AG04449 (cell line): ENCODE results near the gene DGKD.

Experiments used
- CTCF ChIA-PET: fragments of 350-600 bp; formaldehyde crosslinking; extraction: SDS; loops from one replicate; lab custom pipeline; 2021; ENCODE audit warnings: antibody characterized with exemption; lab: Yijun Ruan, JAX
- POLR2A ChIA-PET: fragments of 400-600, 350-600 bp; formaldehyde crosslinking; extraction: SDS; loops from one replicate; lab custom pipeline; 2020; ENCODE audit warnings: antibody characterized with exemption, inconsistent platforms; lab: Yijun Ruan, JAX
- DNase-seq: peaks from one replicate; pipeline ENCODE4 v3.0.0-alpha.2; 2010; ENCODE audit warnings: low read depth, low spot score
- H3K4me3 ChIP-seq: 2 replicates; pipeline ENCODE4 v1.5.1; 2011; ENCODE audit warnings: low read depth, mild to moderate bottlenecking, control low read depth, low read length
- CTCF ChIP-seq: IDR thresholded peaks from one replicate; pipeline ENCODE4 v1.5.1; 2011; ENCODE audit warnings: mild to moderate bottlenecking, moderate library complexity, low read length, control low read depth, inconsistent platforms; ENCODE audit not compliant: insufficient read depth; ENCODE audit errors: missing control alignments

DGKD gene

GRCh38 chr2:233456111-233456510, 101.8 kb downstream of the DGKD start:
- CTCF ChIA-PET: interaction anchor here (4.0 kb wide), 1 partner anchor 13 kb away, joined by 27 read pairs; no protein-coding TSS in a partner anchor
- POLR2A ChIA-PET: no interaction called here

GRCh38 chr2:233456934-233457333, 102.6 kb downstream of the DGKD start:
- DNase-seq: no peak
- POLR2A ChIA-PET: no interaction called here
- CTCF ChIA-PET: interaction anchor here (0.7 to 4.4 kb wide), 3 partner anchors 9 to 14 kb away, joined by 3 to 27 read pairs (median 20); no protein-coding TSS in a partner anchor
- no peak overlapping the region for H3K4me3 ChIP-seq
- TF ChIP-seq CTCF: no peak

More at GRCh38 chr2:233456111-233456510, 101.8 kb downstream of the DGKD start:
- no peak for DNase-seq
- H3K4me3 ChIP-seq: no peak overlapping the region
- TF ChIP-seq CTCF: no peak

GRCh38 chr2:233457356-233457755, 103.1 kb downstream of the DGKD start:
- no peak for TF ChIP-seq CTCF
- no peak overlapping the region for H3K4me3 ChIP-seq
- POLR2A ChIA-PET: no interaction called here
- DNase-seq: no peak
- CTCF ChIA-PET: interaction anchor here (0.7 to 4.4 kb wide), 3 partner anchors 10 to 14 kb away, joined by 3 to 27 read pairs (median 20); no protein-coding TSS in a partner anchor

GRCh38 chr2:233458031-233458610, 103.8 kb downstream of the DGKD start:
- DNase-seq: no peak
- H3K4me3 ChIP-seq: no peak overlapping the region
- TF ChIP-seq CTCF: no peak
- ChIA-PET CTCF (interaction anchor here (1.1 to 4.4 kb wide), 3 partner anchors 10 to 255 kb away, joined by 3 to 27 read pairs (median 20); no protein-coding TSS in a partner anchor), POLR2A (no interaction called here)

- TF ChIP-seq CTCF: no peak
- ChIA-PET CTCF (interaction anchor here (1.1 to 4.4 kb wide), 2 partner anchors 11 to 254 kb away, joined by 3 to 20 read pairs; no protein-coding TSS in a partner anchor), POLR2A (no interaction called here)
Observed at GRCh38 chr2:233458826-233459225, 104.5 kb downstream of the DGKD start.

GRCh38 chr2:233459426-233459825, 105.1 kb downstream of the DGKD start:
- TF ChIP-seq CTCF: no peak
- POLR2A ChIA-PET: no interaction called here
- H3K4me3 ChIP-seq: no peak overlapping the region
- CTCF ChIA-PET: interaction anchor here (1.4 to 4.4 kb wide), 2 partner anchors 12 to 33 kb away, joined by 3 to 20 read pairs; no protein-coding TSS in a partner anchor
- DNase-seq: no peak

More at GRCh38 chr2:233458826-233459225, 104.5 kb downstream of the DGKD start:
- H3K4me3 ChIP-seq: no peak overlapping the region
- no peak for DNase-seq
